Keratinocyte (primary cell): ENCODE results near the gene SEC24D.

Source experiments
- CTCF ChIP-seq, 3 experiments: IDR thresholded peaks in 1 of 3; conservative IDR thresholded peaks in 1 of 3; optimal IDR thresholded peaks in 1 of 3; 2 replicates in 2 of 3; 3 replicates in 1 of 3; pipeline versions ENCODE3 to v1.5.1; 2011; ENCODE audit warnings: low read length in 3 of 3, mild to moderate bottlenecking in 3 of 3, moderate library complexity in 2 of 3, control low read depth in 1 of 3, inconsistent platforms in 1 of 3; ENCODE audit not compliant: insufficient read depth in 2 of 3; ENCODE audit errors: extremely low read depth in 1 of 3
- EZH2 ChIP-seq: IDR thresholded peaks from one replicate; pipeline ENCODE4 v1.6.1; 2012; ENCODE audit warnings: inconsistent platforms, mild to moderate bottlenecking, low read length, moderate library complexity

GRCh38 chr4:118867311-118868067 is 31.6 kb upstream of the SEC24D start:
- no peak for TF ChIP-seq CTCF (optimal IDR thresholded peaks at IDR 0.05 in 1 of 3, IDR thresholded peaks at IDR 0.05 in 1 of 3, conservative IDR thresholded peaks at IDR 0.05 in 1 of 3; ENCODE audit: extremely low read depth in 1 of 3, insufficient read depth in 2 of 3, low read length in 3 of 3)
- TF ChIP-seq EZH2: no peak
